Neural cell (in vitro differentiated cells): ENCODE data around the gene LETM1. TPM values are rescaled to one million over a fixed set of nuclear protein-coding genes. Genes with fewer than 3 reads are reported as not detected.

Experiments used
- H2AFZ ChIP-seq: fragments of 200-600, 300-800 bp; sonication (generic), shearing (Covaris generic); 2 replicates; pipeline ENCODE4 v1.6.0; 2014; ENCODE audit warnings: low read depth, mild to moderate bottlenecking, antibody characterized with exemption, low read length, moderate library complexity
- H3F3A ChIP-seq: fragments of 200-600 bp; shearing (Covaris generic); 2 replicates; pipeline ENCODE4 v1.6.1; 2016; ENCODE audit warnings: mild to moderate bottlenecking, moderate library complexity, mixed read lengths, antibody characterized with exemption, low read length; ENCODE audit not compliant: insufficient read depth, poor library complexity, severe bottlenecking
- H3K27ac ChIP-seq: fragments of 200-600, 300-800 bp; sonication (generic), shearing (Covaris generic); 2 replicates; pipeline ENCODE4 v1.5.1; 2014; ENCODE audit warnings: mild to moderate bottlenecking, low read length, moderate library complexity
- H3K27me3 ChIP-seq: fragments of 300-800, 200-600 bp; sonication (generic), shearing (Covaris generic); 2 replicates; pipeline ENCODE4 v1.6.0; 2014; ENCODE audit warnings: mild to moderate bottlenecking, low read depth, low read length, moderate library complexity; ENCODE audit not compliant: insufficient read depth
- H3K36me3 ChIP-seq: fragments of 300-800, 200-600 bp; sonication (generic), shearing (Covaris generic); 2 replicates; pipeline ENCODE4 v1.5.1; 2014; ENCODE audit warnings: mild to moderate bottlenecking, antibody characterized with exemption, low read length, moderate library complexity; ENCODE audit not compliant: insufficient read depth
- H3K4me2 ChIP-seq: fragments of 300-800, 200-600 bp; sonication (generic), shearing (Covaris generic); 2 replicates; pipeline ENCODE4 v1.6.0; 2014; ENCODE audit warnings: mild to moderate bottlenecking, low read length
- H3K4me3 ChIP-seq: fragments of 300-800, 200-600 bp; sonication (generic), shearing (Covaris generic); 2 replicates; pipeline ENCODE4 v1.5.1; 2014; ENCODE audit warnings: mild to moderate bottlenecking, low read length, moderate library complexity
- H3K79me2 ChIP-seq: fragments of 200-600 bp; shearing (Covaris generic); replicated peaks from 2 replicates; pipeline ENCODE4 v1.6.0; 2014; ENCODE audit warnings: mild to moderate bottlenecking, low read length, moderate library complexity; ENCODE audit not compliant: insufficient read depth
- H3K9ac ChIP-seq: fragments of 300-800, 200-600 bp; sonication (generic), shearing (Covaris generic); 2 replicates; pipeline ENCODE4 v1.6.1; 2016; ENCODE audit warnings: mild to moderate bottlenecking, low read length, mixed read lengths
- H3K9me2 ChIP-seq: fragments of 200-600 bp; shearing (Covaris generic); 2 replicates; pipeline ENCODE4 v1.6.1; 2016; ENCODE audit warnings: mild to moderate bottlenecking, low read length, mixed read lengths; ENCODE audit not compliant: insufficient read depth
- H3K9me3 ChIP-seq: fragments of 200-600, 300-800 bp; sonication (generic), shearing (Covaris generic); 2 replicates; pipeline ENCODE4 v1.6.1; 2016; ENCODE audit warnings: mild to moderate bottlenecking, mixed run types, low read length, moderate library complexity, mixed read lengths
- H4K20me1 ChIP-seq: fragments of 200-600 bp; shearing (Covaris generic); 2 replicates; pipeline ENCODE4 v1.6.1; 2016; ENCODE audit warnings: mild to moderate bottlenecking, mixed run types; ENCODE audit not compliant: insufficient read depth
- CTCF ChIP-seq: fragments of 450-650 bp; IDR thresholded peaks from 2 replicates; pipeline ENCODE4 v1.5.1; 2014; ENCODE audit warnings: antibody characterized with exemption, mild to moderate bottlenecking, moderate library complexity; ENCODE audit not compliant: poor library complexity, severe bottlenecking
- EP300 ChIP-seq: fragments of 450-650 bp; conservative IDR thresholded peaks from 2 replicates; pipeline ENCODE4 v1.6.1; 2014; ENCODE audit warnings: antibody characterized with exemption, mild to moderate bottlenecking, moderate library complexity; ENCODE audit not compliant: poor library complexity, severe bottlenecking
- EZH2 ChIP-seq: fragments of 200-600, 300-800 bp; shearing (Covaris generic), sonication (generic); IDR thresholded peaks from 2 replicates; pipeline ENCODE4 v1.6.1; 2014; ENCODE audit warnings: antibody characterized with exemption, low read length, borderline replicate concordance, mild to moderate bottlenecking; ENCODE audit not compliant: insufficient read depth, poor library complexity, severe bottlenecking
- MXI1 ChIP-seq: fragments of 450-650 bp; conservative IDR thresholded peaks from 2 replicates; pipeline ENCODE4 v1.6.1; 2014; ENCODE audit warnings: antibody characterized with exemption, mild to moderate bottlenecking; ENCODE audit not compliant: poor library complexity, severe bottlenecking
- POLR2AphosphoS5 ChIP-seq: IDR thresholded peaks from 2 replicates; pipeline ENCODE4 v1.6.1; 2012
- RAD21 ChIP-seq: fragments of 450-650 bp; conservative IDR thresholded peaks from 2 replicates; pipeline ENCODE4 v1.6.1; 2014; ENCODE audit warnings: antibody characterized with exemption, mild to moderate bottlenecking, moderate library complexity
- SMC3 ChIP-seq: fragments of 450-650 bp; conservative IDR thresholded peaks from 2 replicates; pipeline ENCODE4 v1.6.1; 2014; ENCODE audit warnings: antibody characterized with exemption, mild to moderate bottlenecking, moderate library complexity; ENCODE audit not compliant: poor library complexity
- TAF1 ChIP-seq: IDR thresholded peaks from 2 replicates; pipeline ENCODE4 v1.6.1; 2012; ENCODE audit warnings: low read depth
- polyA plus RNA-seq: library from polyadenylated mRNA; depleted of rRNA; stranded (reverse); fragments of >200 nt; gene quantifications from 2 replicates; pipeline ENCODE4 v1.2.3, GENCODE V29; 2014
- TF ChIP-seq, protein P1 (sequence below): IDR thresholded peaks from 2 replicates; pipeline ENCODE4 v1.6.1; 2012; ENCODE audit warnings: borderline replicate concordance

LETM1 gene
- polyA plus RNA-seq, 1 donor from 2014 or later: 38.9 TPM

DNA sequence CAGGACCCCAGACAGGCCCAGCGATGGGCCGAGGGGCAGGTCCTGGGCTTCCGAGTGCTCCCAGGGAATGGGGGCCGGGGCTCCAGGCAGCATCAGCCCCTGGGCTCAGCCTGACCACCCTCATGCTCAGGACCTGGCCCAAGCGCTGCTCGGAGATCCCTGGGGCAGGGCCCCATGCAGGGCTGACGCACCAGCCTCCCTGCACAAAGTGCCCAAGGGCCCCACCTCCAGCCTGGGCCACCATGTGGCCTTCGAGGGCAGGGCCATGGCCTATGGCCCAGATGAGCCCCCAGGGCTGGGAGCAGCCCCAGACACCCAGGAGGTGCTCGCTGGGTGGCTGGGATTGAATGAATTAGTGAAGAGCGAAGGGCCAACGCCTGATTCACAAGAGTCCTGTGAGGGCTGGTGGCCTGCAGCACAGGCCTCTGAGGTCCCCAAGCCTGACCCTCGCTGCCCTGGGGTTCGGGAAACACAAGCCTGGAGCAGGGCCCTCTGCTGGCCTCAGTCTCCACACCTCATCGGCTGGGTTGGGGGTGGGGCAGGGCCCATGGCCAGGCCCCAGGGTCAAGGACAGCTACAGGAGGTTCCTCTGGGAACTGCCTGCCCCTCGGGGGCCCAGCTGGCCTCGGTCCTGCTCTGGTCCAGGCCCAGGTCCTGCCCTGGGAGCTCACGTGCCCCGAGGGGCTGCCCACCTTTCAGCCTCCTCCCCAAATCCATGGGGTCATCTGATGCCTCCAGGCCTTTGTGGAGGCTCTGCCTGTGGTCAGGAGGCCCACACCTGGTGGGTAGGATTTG lies 76.2 kb downstream of the LETM1 start:
- no peak overlapping the region for H3K4me2 ChIP-seq
- no peaks in the 10 kb centered on the region for H3K27me3 ChIP-seq
- H3K36me3 ChIP-seq: no peaks in the 10 kb centered on the region
- no peak overlapping the region for H2AFZ ChIP-seq
- TF ChIP-seq CTCF (no peak), EZH2 (no peak), RAD21 (no peak), TAF1 (no peak), EP300 (no peak), POLR2AphosphoS5 (no peak), SMC3 (no peak), MXI1 (no peak)
- TF ChIP-seq, protein P1, sequence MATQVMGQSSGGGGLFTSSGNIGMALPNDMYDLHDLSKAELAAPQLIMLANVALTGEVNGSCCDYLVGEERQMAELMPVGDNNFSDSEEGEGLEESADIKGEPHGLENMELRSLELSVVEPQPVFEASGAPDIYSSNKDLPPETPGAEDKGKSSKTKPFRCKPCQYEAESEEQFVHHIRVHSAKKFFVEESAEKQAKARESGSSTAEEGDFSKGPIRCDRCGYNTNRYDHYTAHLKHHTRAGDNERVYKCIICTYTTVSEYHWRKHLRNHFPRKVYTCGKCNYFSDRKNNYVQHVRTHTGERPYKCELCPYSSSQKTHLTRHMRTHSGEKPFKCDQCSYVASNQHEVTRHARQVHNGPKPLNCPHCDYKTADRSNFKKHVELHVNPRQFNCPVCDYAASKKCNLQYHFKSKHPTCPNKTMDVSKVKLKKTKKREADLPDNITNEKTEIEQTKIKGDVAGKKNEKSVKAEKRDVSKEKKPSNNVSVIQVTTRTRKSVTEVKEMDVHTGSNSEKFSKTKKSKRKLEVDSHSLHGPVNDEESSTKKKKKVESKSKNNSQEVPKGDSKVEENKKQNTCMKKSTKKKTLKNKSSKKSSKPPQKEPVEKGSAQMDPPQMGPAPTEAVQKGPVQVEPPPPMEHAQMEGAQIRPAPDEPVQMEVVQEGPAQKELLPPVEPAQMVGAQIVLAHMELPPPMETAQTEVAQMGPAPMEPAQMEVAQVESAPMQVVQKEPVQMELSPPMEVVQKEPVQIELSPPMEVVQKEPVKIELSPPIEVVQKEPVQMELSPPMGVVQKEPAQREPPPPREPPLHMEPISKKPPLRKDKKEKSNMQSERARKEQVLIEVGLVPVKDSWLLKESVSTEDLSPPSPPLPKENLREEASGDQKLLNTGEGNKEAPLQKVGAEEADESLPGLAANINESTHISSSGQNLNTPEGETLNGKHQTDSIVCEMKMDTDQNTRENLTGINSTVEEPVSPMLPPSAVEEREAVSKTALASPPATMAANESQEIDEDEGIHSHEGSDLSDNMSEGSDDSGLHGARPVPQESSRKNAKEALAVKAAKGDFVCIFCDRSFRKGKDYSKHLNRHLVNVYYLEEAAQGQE: no peak
- H3F3A ChIP-seq: no peaks in the 10 kb centered on the region
- H3K9ac ChIP-seq: no peak overlapping the region
- no peaks in the 10 kb centered on the region for H3K9me2 ChIP-seq
- no peak overlapping the region for H3K4me3 ChIP-seq
- H4K20me1 ChIP-seq: no peaks in the 10 kb centered on the region
- H3K27ac ChIP-seq: no peak overlapping the region
- no peaks in the 10 kb centered on the region for H3K79me2 ChIP-seq
- no peaks in the 10 kb centered on the region for H3K9me3 ChIP-seq

DNA sequence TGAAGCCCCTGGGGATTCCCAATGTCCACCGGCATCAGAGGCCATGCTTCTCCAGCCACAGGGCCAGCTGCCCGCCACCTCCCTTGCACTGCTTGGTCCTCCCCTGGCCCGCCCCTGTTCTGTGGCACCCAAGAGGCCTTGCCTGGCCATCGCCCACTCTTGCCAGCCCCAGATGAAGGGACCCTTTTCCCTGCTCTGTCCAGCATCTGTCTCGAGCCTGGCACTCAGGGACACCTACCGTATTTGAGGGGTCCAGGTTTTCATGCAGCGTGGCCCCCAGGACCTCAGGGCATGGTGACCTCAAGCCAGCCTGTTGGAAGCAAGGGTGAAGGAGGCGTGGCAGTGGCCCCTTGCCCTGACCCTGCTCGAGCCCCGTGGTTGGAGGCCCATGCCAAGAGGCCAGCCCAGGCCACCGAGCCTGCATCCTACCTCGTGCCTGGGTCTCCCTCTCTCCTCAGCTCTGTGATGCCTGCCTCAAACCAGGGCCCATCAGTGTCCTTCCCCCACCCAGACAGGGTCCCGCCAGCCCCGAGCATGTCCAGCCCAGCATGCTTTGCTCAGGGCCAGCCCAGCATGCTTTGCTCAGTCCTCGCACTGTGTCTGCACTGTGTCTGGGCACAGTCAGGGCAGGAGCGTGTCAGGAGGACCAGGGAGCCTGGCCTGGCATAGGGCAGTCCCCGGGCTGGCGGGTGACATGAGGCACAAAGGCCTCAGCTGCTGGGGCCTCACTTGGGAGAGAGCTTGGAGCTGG lies 77.1 kb downstream of the LETM1 start:
- Histone ChIP-seq H3K4me2 (no peak overlapping the region), H3K27ac (no peak overlapping the region)

More for the DNA sequence above, 77.1 kb downstream of the LETM1 start:
- H3K36me3 ChIP-seq: no peaks in the 10 kb centered on the region
- H3K9me2 ChIP-seq: no peaks in the 10 kb centered on the region
- H3K9me3 ChIP-seq: no peaks in the 10 kb centered on the region
- TF ChIP-seq SMC3 (no peak), RAD21 (no peak), EP300 (no peak), EZH2 (no peak), CTCF (no peak), MXI1 (no peak), POLR2AphosphoS5 (no peak), TAF1 (no peak)
- TF ChIP-seq, protein P1: no peak
- no peaks in the 10 kb centered on the region for H4K20me1 ChIP-seq
- no peak overlapping the region for H2AFZ ChIP-seq
- no peak overlapping the region for H3K4me3 ChIP-seq
- H3F3A ChIP-seq: no peaks in the 10 kb centered on the region
- H3K9ac ChIP-seq: no peak overlapping the region
- H3K27me3 ChIP-seq: no peaks in the 10 kb centered on the region
- no peaks in the 10 kb centered on the region for H3K79me2 ChIP-seq
